Cardiac septum (tissue), 1 donor: ENCODE data around the gene ARHGAP21. TPM values are rescaled to one million over a fixed set of nuclear protein-coding genes. Genes with fewer than 3 reads are reported as not detected.

Experiments used
- DNase-seq: peaks from one replicate; pipeline ENCODE4 v3.0.0-alpha.2; 2020; ENCODE audit warnings: low spot score
- intact Hi-C: fragments of 100-400 bp; cut with DNase I; formaldehyde crosslinking; loops from one replicate; pipeline ENCODE4 v1.14.0; 2022
- total RNA-seq: library from RNA; stranded (reverse); fragmentation: NEBNext Ultra II Directional; extraction: Animal tissue kit (Norgen Biotek cat#: 25700); gene quantifications from one replicate; pipeline ENCODE4 v1.2.1, GENCODE V29; 2021
- donor health status: DM: no; HTN: no; CAD: no.

ARHGAP21 gene
- total RNA-seq, 1 donor from 2014 or later = 56.4 TPM

DNA sequence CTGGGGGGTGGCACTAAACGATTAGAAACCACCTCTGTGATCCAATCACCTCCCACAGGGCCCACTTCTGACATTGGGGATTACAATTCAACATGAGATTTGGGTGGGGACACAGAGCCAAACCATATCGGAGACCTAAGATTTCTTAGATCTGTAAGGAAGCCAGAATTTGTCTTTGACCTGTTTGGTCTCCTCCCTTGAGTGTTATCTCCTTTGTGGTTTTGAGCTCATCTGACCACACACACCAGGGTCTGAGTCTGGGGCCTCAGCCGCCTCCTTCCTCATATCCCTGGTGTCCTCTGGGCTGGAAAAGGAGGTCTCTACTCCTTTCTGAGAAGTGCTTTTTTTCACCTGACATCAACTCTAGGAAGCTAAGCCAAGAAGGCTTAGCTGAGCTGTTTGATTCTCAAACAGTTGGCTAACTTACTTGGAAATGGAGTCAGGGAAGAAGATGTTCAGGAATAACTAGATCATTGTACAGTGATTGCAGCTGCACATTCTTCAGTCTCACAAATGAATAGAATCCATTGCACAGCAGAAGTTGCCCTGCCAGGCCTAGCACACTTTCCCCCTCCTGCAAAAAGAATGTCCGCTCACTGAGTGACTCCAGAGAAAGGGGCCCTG, 167.4 kb downstream of the ARHGAP21 start:
- no peak for DNase-seq
- intact Hi-C loops = no loop called here

DNA sequence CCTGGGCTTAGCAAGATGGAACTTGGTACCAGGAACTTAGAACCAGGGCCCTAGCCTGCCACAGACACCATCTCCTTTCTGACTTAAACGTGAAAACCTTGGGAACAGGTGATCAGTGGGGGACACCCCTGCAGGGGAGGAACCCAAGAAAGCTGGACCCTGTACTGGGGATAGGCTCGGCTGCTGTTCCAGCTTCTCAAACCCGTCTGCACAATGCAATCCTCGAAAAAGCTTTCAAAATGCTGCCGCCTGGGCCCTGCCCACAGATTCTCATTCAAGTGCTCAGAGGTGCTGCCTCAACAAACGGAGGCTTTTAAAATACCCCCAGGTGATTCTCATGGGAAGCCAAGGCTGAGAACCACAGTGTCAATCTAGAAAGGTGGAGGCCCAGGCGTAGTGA, 169.7 kb downstream of the ARHGAP21 start:
- DNase-seq = no peak
- intact Hi-C loops = no loop called here

DNA sequence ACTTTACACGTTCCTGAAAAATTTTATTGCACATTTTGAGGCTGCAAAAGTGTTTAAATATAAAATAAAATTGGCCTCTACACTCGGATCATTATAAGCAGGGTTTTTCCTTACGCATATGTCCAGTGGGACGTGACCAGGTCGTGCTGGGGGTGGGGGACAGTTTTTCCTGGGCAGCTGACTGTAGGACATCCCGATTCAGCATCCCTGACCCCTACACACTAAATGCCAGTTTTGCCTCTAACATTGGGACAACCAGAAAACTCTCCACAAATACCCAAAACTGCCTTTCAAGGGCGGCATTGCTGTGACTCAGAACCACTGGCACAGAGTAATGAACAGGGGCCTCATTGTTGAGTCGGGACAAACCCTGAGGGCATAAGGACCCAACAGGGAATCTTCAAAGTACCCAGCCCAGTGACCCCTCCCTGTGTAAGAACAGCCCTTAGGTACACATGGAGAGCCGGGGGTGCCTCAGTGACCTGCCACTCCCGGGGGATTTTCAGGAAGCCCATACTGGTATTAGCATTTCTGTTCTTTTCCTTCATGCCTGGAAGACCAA, 170.6 kb downstream of the ARHGAP21 start:
- no peak for DNase-seq
- intact Hi-C loops = no loop called here

DNA sequence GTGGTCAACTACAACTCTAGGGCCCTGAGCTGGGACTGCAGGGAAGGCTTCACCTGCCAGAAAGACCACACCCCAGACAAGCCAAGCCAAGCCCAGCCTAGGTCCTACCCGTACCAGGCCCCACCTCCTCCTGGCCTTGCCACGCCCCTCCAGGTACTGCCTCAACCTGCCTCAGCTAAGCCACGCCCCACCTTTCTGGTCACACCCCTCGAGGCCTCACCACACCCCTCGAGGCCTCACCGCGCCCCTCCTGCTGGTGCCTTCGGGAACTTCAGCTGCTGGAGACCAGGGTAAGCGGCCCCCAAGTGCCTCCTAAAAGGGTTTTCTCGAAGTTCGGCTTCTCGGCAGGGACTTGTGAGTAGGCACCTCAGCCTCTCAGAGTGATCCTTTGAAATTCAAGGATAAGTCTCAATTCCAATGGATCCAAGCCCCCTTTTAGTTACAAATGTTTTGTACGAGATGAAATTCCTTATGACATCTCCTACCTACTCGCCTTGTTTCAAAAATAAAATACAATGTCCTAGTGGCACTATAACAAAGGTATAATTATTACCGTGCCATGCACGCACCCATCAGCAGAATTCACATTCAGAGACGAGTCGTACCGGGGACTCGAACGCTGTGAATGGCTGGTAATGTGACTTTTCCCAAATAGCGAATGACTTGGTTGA, 171.2 kb downstream of the ARHGAP21 start:
- DNase-seq = no peak
- intact Hi-C loops = no loop called here

DNA sequence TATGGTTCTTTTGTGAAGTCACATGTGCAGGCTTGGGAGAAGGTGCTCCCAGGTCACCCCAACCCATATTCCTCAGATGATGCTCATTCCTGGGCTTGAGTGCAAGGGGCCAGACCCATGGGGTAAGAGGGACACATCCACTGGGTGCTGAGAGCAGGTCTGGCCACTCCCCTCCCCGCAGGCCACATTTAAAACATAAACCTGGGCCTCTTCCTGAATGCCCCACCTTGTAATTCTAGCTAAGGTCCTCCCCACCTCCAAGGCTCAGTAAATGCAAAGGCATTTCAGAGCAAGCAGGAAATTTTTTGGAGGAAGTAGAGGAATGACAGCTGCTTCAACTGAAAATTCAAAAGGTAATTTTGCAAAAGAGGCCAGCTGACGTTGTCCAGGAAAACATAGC, 172.5 kb downstream of the ARHGAP21 start:
- DNase-seq = no peak
- intact Hi-C loops = no loop called here

DNA sequence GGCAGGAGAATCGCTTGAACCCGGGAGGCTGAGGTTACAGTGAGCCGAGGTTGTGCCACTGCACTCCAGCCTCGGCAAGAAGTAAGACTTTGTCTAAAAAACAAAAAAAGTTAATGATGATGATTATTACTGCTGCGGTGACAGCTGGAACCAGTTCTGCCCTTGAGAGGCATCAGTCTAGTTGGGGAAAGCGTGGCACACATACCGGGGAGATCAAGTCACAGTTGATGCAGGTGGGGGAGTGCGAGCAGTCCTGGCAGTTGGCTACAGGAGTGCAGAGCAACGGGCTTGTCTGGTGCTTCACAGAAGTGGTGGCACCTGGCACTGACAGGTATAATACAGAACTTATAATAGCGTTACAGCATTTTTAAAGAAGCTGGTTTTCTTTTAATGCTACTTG, 173.0 kb downstream of the ARHGAP21 start:
- intact Hi-C loops = no loop called here
- no peak for DNase-seq

DNA sequence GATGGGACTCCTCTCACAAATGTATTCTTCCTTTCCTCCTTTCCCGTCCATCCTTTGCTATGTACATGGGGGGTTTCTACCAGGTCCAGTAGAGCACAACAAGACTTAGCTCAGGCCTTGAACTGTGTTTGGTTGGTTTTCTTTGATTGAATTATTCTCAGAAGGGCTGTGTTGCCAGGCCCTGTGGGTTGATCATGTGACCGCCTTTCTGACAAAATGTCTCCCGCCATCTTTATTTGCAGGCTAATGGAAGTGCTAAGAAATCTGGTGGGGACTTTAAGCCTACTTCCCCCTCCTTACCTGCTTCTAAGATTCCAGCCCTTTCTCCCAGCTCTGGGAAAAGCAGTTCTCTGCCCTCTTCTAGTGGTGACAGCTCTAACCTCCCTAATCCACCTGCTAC, 178.1 kb downstream of the ARHGAP21 start:
- DNase-seq = no peak
- intact Hi-C loops = no loop called here

DNA sequence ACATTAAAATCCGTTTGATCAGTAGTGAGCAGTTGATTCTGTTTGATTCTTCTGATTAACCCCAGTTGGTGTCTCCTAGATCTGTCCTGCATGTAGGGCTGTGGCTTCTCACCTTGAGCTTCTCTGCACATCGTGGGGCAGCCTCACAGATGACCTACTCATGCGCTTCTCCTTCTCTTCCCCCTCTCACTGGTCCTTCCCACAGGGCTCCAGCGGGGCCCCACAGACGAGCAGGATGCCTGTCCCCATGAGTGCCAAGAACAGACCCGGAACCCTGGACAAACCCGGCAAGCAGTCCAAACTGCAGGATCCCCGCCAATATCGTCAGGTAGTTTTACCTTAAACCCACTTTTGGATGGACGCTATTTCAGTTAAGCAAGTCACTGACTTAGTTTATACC, 178.9 kb downstream of the ARHGAP21 start:
- intact Hi-C loops = no loop called here
- no peak for DNase-seq

DNA sequence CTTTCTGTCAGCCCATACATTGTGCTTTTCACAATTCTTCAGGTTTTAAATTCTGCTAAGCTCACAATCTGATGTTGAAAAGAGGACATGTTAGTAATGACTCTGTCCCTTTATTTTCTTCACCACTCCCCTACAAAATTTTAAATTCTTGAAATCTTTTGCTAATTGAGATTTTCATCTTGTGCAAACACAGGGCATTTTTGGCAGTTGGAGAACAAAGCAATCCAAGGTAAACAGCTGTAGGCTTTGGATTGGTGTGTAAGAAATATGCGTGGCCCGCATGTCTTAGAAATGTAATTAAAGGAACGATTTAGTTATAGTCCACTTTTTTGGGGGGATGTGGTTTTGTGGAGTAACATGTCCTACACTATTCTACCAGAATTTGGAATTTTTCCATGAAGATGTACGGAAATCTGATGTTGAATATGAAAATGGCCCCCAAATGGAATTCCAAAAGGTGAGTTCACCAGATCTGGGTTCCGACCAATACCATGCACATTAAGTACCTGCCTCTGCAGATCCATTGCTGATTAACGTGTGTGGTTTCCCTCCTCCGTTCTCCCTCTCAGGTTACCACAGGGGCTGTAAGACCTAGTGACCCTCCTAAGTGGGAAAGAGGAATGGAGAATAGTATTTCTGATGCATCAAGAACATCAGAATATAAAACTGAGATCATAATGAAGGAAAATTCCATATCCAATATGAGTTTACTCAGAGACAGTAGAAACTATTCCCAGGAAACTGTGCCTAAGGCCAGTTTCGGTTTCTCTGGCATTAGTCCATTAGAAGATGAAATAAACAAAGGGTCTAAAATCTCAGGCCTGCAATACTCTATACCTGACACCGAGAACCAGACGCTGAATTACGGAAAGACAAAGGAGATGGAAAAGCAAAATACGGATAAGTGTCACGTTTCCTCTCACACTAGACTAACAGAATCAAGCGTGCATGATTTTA, 181.1 kb downstream of the ARHGAP21 start:
- intact Hi-C loops = no loop called here

DNA sequence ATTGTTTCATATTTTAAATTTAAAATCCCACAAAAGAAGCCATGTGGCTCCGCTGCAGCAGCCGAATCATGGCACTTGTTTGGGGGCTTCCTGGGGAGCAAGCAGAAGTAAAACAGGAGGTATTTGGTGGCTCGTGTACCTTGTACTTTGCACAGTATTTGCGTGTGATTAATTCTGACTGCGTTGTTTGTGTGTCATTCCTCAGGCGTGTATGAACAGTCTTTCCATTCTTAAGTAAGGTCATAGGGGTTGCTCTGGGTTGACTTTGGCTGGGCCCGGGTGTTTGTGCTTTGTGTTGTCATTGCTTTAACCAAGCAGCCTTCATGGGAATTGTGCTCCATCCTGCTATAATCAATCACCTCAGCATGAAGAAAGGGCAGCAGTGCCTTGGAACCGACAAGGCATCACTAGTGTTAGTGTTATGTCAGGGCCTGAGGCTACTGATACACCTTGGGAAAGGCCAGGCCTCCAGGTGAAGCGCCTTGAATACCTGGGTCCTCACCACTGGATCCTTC, 182.4 kb downstream of the ARHGAP21 start:
- DNase-seq = no peak
- intact Hi-C loops = no loop called here

More for the DNA sequence above, 181.1 kb downstream of the ARHGAP21 start:
- DNase-seq = no peak

DNA sequence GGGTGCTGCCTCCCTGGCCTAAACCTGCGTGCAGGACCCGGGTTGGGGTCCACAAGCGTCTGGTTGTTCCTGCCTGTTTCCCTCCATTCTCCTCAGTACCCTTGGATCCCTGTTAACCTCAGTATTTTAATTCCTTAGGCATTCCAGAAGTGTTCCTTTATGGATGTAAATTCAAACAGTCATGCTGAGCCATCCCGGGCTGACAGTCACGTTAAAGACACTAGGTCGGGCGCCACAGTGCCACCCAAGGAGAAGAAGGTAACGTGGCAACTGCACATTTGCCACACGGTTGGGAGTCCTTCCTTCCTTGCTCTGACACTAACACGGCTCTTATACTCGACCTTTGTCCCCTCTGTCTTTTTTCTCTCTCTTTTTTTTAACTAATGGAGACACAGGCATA, 187.1 kb downstream of the ARHGAP21 start:
- intact Hi-C loops = no loop called here
- no peak for DNase-seq

DNA sequence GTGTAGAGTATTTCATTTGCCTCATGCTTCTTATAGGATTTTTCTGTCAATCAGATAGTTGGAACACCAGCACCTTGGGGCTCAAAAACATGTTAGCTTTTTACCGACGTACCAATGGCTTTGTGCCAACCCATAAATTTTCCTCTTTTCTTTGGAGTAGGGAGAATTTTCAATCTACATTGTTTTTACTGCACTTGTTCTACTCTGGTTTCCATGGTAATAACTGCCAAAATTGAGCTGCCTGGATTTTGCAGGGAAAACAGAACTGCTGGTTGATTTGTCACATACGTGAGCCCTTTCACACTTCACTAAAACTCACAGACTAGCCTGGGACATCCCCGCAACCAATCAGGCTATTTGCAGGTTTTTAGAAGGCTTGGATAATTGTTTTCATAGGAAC, 189.7 kb downstream of the ARHGAP21 start:
- intact Hi-C loops = no loop called here
- DNase-seq = no peak

Other genes with a start within 250 kb of the ARHGAP21 start
- gene PRTFDC1, start 228.7 kb upstream of the ARHGAP21 start, total RNA-seq = 5.0 TPM